ENCODE data around the gene IGFBP1.

- TF ChIP-seq CTCF (IDR thresholded peaks at IDR 0.05; ENCODE audit: poor library complexity, severe bottlenecking) (no peak), EZH2 (IDR thresholded peaks at IDR 0.05; ENCODE audit: borderline replicate concordance, insufficient read depth, low read length, poor library complexity, severe bottlenecking) (no peak), SMC3 (conservative IDR thresholded peaks at IDR 0.05; ENCODE audit: poor library complexity) (no peak), EP300 (conservative IDR thresholded peaks at IDR 0.05; ENCODE audit: poor library complexity, severe bottlenecking) (no peak), POLR2AphosphoS5 (IDR thresholded peaks at IDR 0.05) (no peak), RAD21 (conservative IDR thresholded peaks at IDR 0.05) (no peak), MXI1 (conservative IDR thresholded peaks at IDR 0.05; ENCODE audit: poor library complexity, severe bottlenecking) (no peak)
These were observed 35.5 kb downstream of the IGFBP1 start for GRCh38 chr7:45923818-45924217.

Measured in neural cell (in vitro differentiated cells).